H1 (cell line): Measurements from ENCODE around the gene ZNF488. TPM values are rescaled to one million over a fixed set of nuclear protein-coding genes. Genes with fewer than 3 reads are reported as not detected.

Experiments used
- CTCF ChIA-PET: fragments of 300-600 bp; sonication (Branson Sonifier 250); formaldehyde crosslinking; loops from one replicate; lab custom pipeline; 2021; ENCODE audit not compliant: partially characterized antibody; lab: Charles Lee
- POLR2A ChIA-PET: fragments of 300-600 bp; sonication (Branson Sonifier 250); formaldehyde crosslinking; loops from one replicate; lab custom pipeline; 2021; ENCODE audit warnings: inconsistent platforms; ENCODE audit not compliant: partially characterized antibody; lab: Charles Lee
- DNase-seq, 2 experiments: peaks; one replicate each; pipeline versions ENCODE4 v3.0.0 to v3.0.0-alpha.2; 2010 to 2022; ENCODE audit warnings: low spot score in 2 of 2, low read depth in 1 of 2, mixed read lengths in 1 of 2
- FAIRE-seq: peaks from 2 replicates; lab custom pipeline; 2011; peaks lifted over from hg19 to GRCh38; lab: Jason Lieb, UNC
- H2AFZ ChIP-seq: 2 replicates; pipeline ENCODE4 v1.8.1; 2012; ENCODE audit warnings: low read length, inconsistent platforms
- H2AK5ac ChIP-seq: 2 replicates; pipeline ENCODE4 v1.6.1; 2013; ENCODE audit warnings: low read depth, low read length
- H2BK120ac ChIP-seq: replicated peaks from 2 replicates; pipeline ENCODE3; 2013; ENCODE audit warnings: low read depth, low read length, inconsistent platforms
- H2BK12ac ChIP-seq: 2 replicates; pipeline ENCODE4 v1.6.1; 2013; ENCODE audit warnings: low read depth, low read length
- H2BK15ac ChIP-seq: 2 replicates; pipeline ENCODE4 v1.6.1; 2013; ENCODE audit warnings: low read length
- H2BK20ac ChIP-seq: 2 replicates; pipeline ENCODE4 v1.6.1; 2013; ENCODE audit warnings: low read length
- H2BK5ac ChIP-seq: 2 replicates; pipeline ENCODE4 v1.6.1; 2013; ENCODE audit warnings: low read depth, low read length
- H3K14ac ChIP-seq: 2 replicates; pipeline ENCODE4 v1.6.1; 2013; ENCODE audit warnings: inconsistent platforms; ENCODE audit not compliant: insufficient read length
- H3K18ac ChIP-seq: 2 replicates; pipeline ENCODE4 v1.6.1; 2013; ENCODE audit warnings: low read length; ENCODE audit errors: extremely low read depth
- H3K23ac ChIP-seq: 2 replicates; pipeline ENCODE4 v1.6.1; 2013; ENCODE audit warnings: inconsistent platforms; ENCODE audit not compliant: insufficient read length
- H3K23me2 ChIP-seq: 2 replicates; pipeline ENCODE4 v1.6.1; 2013; ENCODE audit warnings: low read depth, low read length
- H3K27ac ChIP-seq: 2 replicates; pipeline ENCODE4 v1.6.1; 2011; ENCODE audit warnings: low read depth, low read length, inconsistent platforms
- H3K27me3 ChIP-seq, 4 experiments: replicated peaks in 1 of 4; 1 replicate in 1 of 4; 2 replicates in 3 of 4; pipeline versions ENCODE4 v1.6.1 to v1.8.1; 2011 to 2013; ENCODE audit warnings: low read length in 3 of 4, mild to moderate bottlenecking in 3 of 4, inconsistent platforms in 2 of 4, mixed read lengths in 2 of 4, moderate library complexity in 1 of 4; ENCODE audit not compliant: control insufficient read depth in 3 of 4, insufficient read depth in 3 of 4; ENCODE audit errors: extremely low read depth in 1 of 4
- H3K36me3 ChIP-seq, 4 experiments: 2 replicates each; pipeline versions ENCODE4 v1.6.1 to v1.8.1; 2011 to 2013; ENCODE audit warnings: mild to moderate bottlenecking in 4 of 4, low read length in 3 of 4, moderate library complexity in 2 of 4, control low read depth in 1 of 4, inconsistent platforms in 1 of 4; ENCODE audit not compliant: insufficient read depth in 4 of 4, control insufficient read depth in 2 of 4
- H3K4ac ChIP-seq: replicated peaks from 2 replicates; pipeline ENCODE3; 2013; ENCODE audit warnings: low read length, low read depth, mixed read lengths, inconsistent platforms; ENCODE audit not compliant: insufficient read length
- H3K4me1 ChIP-seq, 4 experiments: replicated peaks in 1 of 4; 1 replicate in 1 of 4; 2 replicates in 3 of 4; pipeline versions ENCODE4 v1.6.1 to v1.8.1; 2011 to 2013; ENCODE audit warnings: low read length in 3 of 4, inconsistent platforms in 2 of 4, mixed read lengths in 1 of 4; ENCODE audit not compliant: insufficient read depth in 4 of 4, control insufficient read depth in 3 of 4
- H3K4me2 ChIP-seq, 2 experiments: 2 replicates each; pipeline versions ENCODE4 v1.6.1 to v1.8.1; 2011 to 2013; ENCODE audit warnings: low read depth in 2 of 2, low read length in 2 of 2, control low read depth in 1 of 2, inconsistent platforms in 1 of 2, mild to moderate bottlenecking in 1 of 2; ENCODE audit not compliant: insufficient read depth in 1 of 2
- H3K4me3 ChIP-seq, 4 experiments: fragments of 200-600, 300-600 bp in 1 of 4; sonication (generic), shearing (Covaris generic), sonication (Bioruptor Twin) in 1 of 4; 2 replicates each; pipeline versions ENCODE4 v1.5.1 to v1.8.1; 2011 to 2016; ENCODE audit warnings: low read length in 4 of 4, low read depth in 3 of 4, control low read depth in 2 of 4, inconsistent platforms in 2 of 4, mild to moderate bottlenecking in 2 of 4, mixed read lengths in 1 of 4, moderate library complexity in 1 of 4; ENCODE audit not compliant: insufficient read depth in 2 of 4; ENCODE audit errors: extremely low read depth in 1 of 4
- H3K56ac ChIP-seq: replicated peaks from 2 replicates; pipeline ENCODE3; 2013; ENCODE audit warnings: low read depth, mild to moderate bottlenecking, mixed read lengths, low read length, inconsistent platforms; ENCODE audit not compliant: insufficient read length
- H3K79me1 ChIP-seq: 2 replicates; pipeline ENCODE4 v1.6.1; 2013; ENCODE audit warnings: low read depth, low read length, control low read depth
- H3K79me2 ChIP-seq, 2 experiments: 2 replicates each; pipeline versions ENCODE4 v1.6.1 to v1.8.1; 2012 to 2013; ENCODE audit warnings: low read length in 2 of 2, mild to moderate bottlenecking in 2 of 2, inconsistent platforms in 1 of 2; ENCODE audit not compliant: insufficient read depth in 2 of 2, control insufficient read depth in 1 of 2
- H3K9ac ChIP-seq, 4 experiments: replicated peaks in 1 of 4; 1 replicate in 1 of 4; 2 replicates in 3 of 4; pipeline versions ENCODE4 v1.6.1 to v1.8.1; 2011 to 2013; ENCODE audit warnings: low read depth in 3 of 4, low read length in 3 of 4, control low read depth in 2 of 4, mild to moderate bottlenecking in 2 of 4, moderate library complexity in 2 of 4, inconsistent platforms in 1 of 4; ENCODE audit errors: extremely low read depth in 1 of 4
- H3K9me3 ChIP-seq, 2 experiments: 2 replicates each; pipeline versions ENCODE4 v1.6.1 to v1.8.1; 2012 to 2013; ENCODE audit warnings: mild to moderate bottlenecking in 2 of 2, moderate library complexity in 2 of 2, control low read depth in 1 of 2, inconsistent platforms in 1 of 2, low read depth in 1 of 2, low read length in 1 of 2, mixed read lengths in 1 of 2; ENCODE audit not compliant: insufficient read depth in 2 of 2
- H4K20me1 ChIP-seq, 2 experiments: replicated peaks in 1 of 2; 2 replicates each; pipeline versions ENCODE3 to v1.8.1; 2011 to 2013; ENCODE audit warnings: inconsistent platforms in 2 of 2, low read length in 2 of 2, mild to moderate bottlenecking in 1 of 2; ENCODE audit not compliant: insufficient read depth in 2 of 2, control insufficient read depth in 1 of 2
- H4K5ac ChIP-seq: 2 replicates; pipeline ENCODE4 v1.6.1; 2013; ENCODE audit warnings: low read length, low read depth, mixed read lengths, inconsistent platforms; ENCODE audit not compliant: insufficient read length
- H4K8ac ChIP-seq: 2 replicates; pipeline ENCODE4 v1.8.0; 2013; ENCODE audit warnings: mild to moderate bottlenecking, moderate library complexity, low read length, inconsistent platforms; ENCODE audit not compliant: insufficient read depth; ENCODE audit errors: extremely low read depth
- H4K91ac ChIP-seq: replicated peaks from 2 replicates; pipeline ENCODE3; 2013; ENCODE audit warnings: low read length, mixed read lengths, inconsistent platforms; ENCODE audit not compliant: insufficient read length
- GABPA ChIP-seq: IDR thresholded peaks from 2 replicates; pipeline ENCODE4 v1.6.1; 2011; ENCODE audit warnings: mild to moderate bottlenecking, low read length, moderate library complexity, borderline replicate concordance; ENCODE audit not compliant: insufficient read depth
- POU5F1 ChIP-seq: IDR thresholded peaks from 2 replicates; pipeline ENCODE4 v1.6.1; 2011; ENCODE audit warnings: low read depth, mild to moderate bottlenecking, low read length, moderate library complexity
- SP2 ChIP-seq: IDR thresholded peaks from 2 replicates; pipeline ENCODE4 v1.6.1; 2012; ENCODE audit warnings: mild to moderate bottlenecking, low read length, inconsistent platforms
- USF2 ChIP-seq: IDR thresholded peaks from 2 replicates; pipeline ENCODE4 v1.6.1; 2011; ENCODE audit warnings: low read length, improper control_type of control experiment
- WGBS, 2 experiments: shearing (Covaris generic) in 1 of 2; methylation state at CpG; one replicate each; pipeline versions ENCODE4 v1.1.6 to v1.1.7; 2013 to 2015; ENCODE audit warnings: low lambda C conversion rate in 2 of 2, mixed read lengths in 2 of 2, inconsistent platforms in 1 of 2, low coverage in 1 of 2, missing lambda C conversion rate in 1 of 2; ENCODE audit not compliant: insufficient replicate concordance in 2 of 2, insufficient coverage in 1 of 2, insufficient read length in 1 of 2; ENCODE audit errors: extremely low coverage in 1 of 2, missing lambda C conversion rate in 1 of 2; 5-methylcytosine and 5-hydroxymethylcytosine counted together
- polyA plus RNA-seq, 7 experiments: library from polyadenylated mRNA; depleted of rRNA in 3 of 7; stranded (reverse) in 5 of 7; unstranded in 2 of 7; fragments of >200 nt in 5 of 7; fragments of 200-250 nt in 2 of 7; gene quantifications; 1 replicate in 5 of 7; 2 replicates in 1 of 7; 4 replicates in 1 of 7; pipeline versions ENCODE4 v1.2.1 to v1.2.3, GENCODE V29; 2011 to 2013; ENCODE audit warnings: missing spikeins in 2 of 7, mixed read lengths in 2 of 7
- total RNA-seq: library from RNA; stranded (reverse); fragmentation: NEBNext Ultra II Directional; extraction: Animal tissue kit (Norgen Biotek cat#: 25700); gene quantifications from 2 replicates; pipeline ENCODE4 v1.2.1, GENCODE V29; 2021

ZNF488 gene
- total and polyA plus RNA-seq, 2 of the 8 experiments (the other 6 are each of a cell fraction or from before 2014, with no cell fraction given), result 7.9 to 11.4 TPM

GRCh38 chr10:47322300-47323061 is 61.6 kb downstream of the ZNF488 start, which contains the start of gene GDF2:
GDF2 (plus strand) TSS chr10:47322454; CDS start chr10:47322669, 215 bp downstream.
- TF ChIP-seq GABPA, result no peak
- TF ChIP-seq USF2, result no peak
- no peak for TF ChIP-seq SP2
- no peak for TF ChIP-seq POU5F1
- no peaks in the 10 kb centered on the region for H3K79me2 ChIP-seq
- H2BK120ac ChIP-seq, result no peak within 1 kb of the TSS
- no peaks in the 10 kb centered on the region for H3K9me3 ChIP-seq
- POLR2A ChIA-PET, result no interaction called here
- no peaks in the 10 kb centered on the region; a peak in 2 of 7 replicates for H3K27me3 ChIP-seq
- H3K27ac ChIP-seq, result no peak within 1 kb of the TSS
- H2BK5ac ChIP-seq, result no peak within 1 kb of the TSS; the same call in 1 of the 2 replicates
- H3K23me2 ChIP-seq, result no peaks in the 10 kb centered on the region
- no peak within 1 kb of the TSS for H2BK15ac ChIP-seq
- no peak within 1 kb of the TSS for H3K14ac ChIP-seq
- no peak within 1 kb of the TSS for H4K8ac ChIP-seq
- 97% methylated on average over 33 of the region's 35 CpGs; no CpG with 5 or more reads in 1 of the 2 experiments for whole genome bisulfite sequencing, 2 experiments
- no peak within 1 kb of the TSS for H3K4ac ChIP-seq
- H3K9ac ChIP-seq, result no peak within 1 kb of the TSS
- no peak within 1 kb of the TSS for H2AFZ ChIP-seq
- H3K4me2 ChIP-seq, result no peak within 1 kb of the TSS
- no peak within 1 kb of the TSS for H2BK20ac ChIP-seq
- no peak within 1 kb of the TSS for H4K5ac ChIP-seq
- CTCF ChIA-PET, result interaction anchor here (1.1 to 2.5 kb wide), 8 partner anchors 18 to 298 kb away, joined by 3 to 11 read pairs (median 3); no protein-coding TSS in a partner anchor
- H3K36me3 ChIP-seq, result no peaks in the 10 kb centered on the region
- no peak within 1 kb of the TSS for H3K18ac ChIP-seq
- no peak within 1 kb of the TSS for H3K23ac ChIP-seq
- FAIRE-seq, result no peak
- DNase-seq, result no peak
- no peak within 1 kb of the TSS for H3K56ac ChIP-seq
- H3K4me1 ChIP-seq, result no peaks in the 10 kb centered on the region
- no peak within 1 kb of the TSS for H4K91ac ChIP-seq
- H4K20me1 ChIP-seq, result no peaks in the 10 kb centered on the region
- no peak within 1 kb of the TSS for H2AK5ac ChIP-seq
- no peak within 1 kb of the TSS for H3K4me3 ChIP-seq
- H3K79me1 ChIP-seq, result no peaks in the 10 kb centered on the region
- no peak within 1 kb of the TSS for H2BK12ac ChIP-seq
